Measurements from ENCODE around the gene PRKN. TPM values are rescaled to one million over a fixed set of nuclear protein-coding genes. Genes with fewer than 3 reads are reported as not detected.

PRKN gene
- polyA plus RNA-seq, 1 experiment = 0.71 TPM

DNA sequence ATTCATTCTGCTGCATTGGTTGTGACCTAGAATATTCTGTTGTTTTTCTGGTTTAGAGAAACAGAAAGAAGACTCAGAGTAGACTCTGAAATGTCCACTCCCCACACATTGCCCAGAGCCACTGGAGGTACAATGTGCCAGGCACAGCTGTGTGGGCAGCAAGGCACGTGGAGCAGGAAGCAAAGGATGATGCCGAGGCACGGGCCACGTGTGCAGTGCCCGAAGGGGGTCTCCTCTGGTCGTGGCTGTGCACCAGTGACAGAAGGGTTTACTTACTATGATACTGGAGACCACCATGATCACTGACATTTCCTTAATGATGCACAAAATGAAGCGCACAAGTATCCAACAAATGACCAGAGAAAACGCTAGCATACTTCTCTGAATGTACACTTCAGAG, 488.9 kb downstream of the PRKN start:
- POLR2A ChIA-PET = no interaction called here
- no peak overlapping the region for H3K4me3 ChIP-seq (ENCODE audit: low read depth, low read length)
- TF ChIP-seq, protein P1, sequence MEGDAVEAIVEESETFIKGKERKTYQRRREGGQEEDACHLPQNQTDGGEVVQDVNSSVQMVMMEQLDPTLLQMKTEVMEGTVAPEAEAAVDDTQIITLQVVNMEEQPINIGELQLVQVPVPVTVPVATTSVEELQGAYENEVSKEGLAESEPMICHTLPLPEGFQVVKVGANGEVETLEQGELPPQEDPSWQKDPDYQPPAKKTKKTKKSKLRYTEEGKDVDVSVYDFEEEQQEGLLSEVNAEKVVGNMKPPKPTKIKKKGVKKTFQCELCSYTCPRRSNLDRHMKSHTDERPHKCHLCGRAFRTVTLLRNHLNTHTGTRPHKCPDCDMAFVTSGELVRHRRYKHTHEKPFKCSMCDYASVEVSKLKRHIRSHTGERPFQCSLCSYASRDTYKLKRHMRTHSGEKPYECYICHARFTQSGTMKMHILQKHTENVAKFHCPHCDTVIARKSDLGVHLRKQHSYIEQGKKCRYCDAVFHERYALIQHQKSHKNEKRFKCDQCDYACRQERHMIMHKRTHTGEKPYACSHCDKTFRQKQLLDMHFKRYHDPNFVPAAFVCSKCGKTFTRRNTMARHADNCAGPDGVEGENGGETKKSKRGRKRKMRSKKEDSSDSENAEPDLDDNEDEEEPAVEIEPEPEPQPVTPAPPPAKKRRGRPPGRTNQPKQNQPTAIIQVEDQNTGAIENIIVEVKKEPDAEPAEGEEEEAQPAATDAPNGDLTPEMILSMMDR (IDR thresholded peaks at IDR 0.05; ENCODE audit: insufficient read depth, low read depth, low read length) = no peak
- CTCF ChIA-PET = no interaction called here
- H3K27me3 ChIP-seq (ENCODE audit: control insufficient read depth, insufficient read depth, low read length) = no peaks in the 10 kb centered on the region
- no peaks in the 10 kb centered on the region for H3K36me3 ChIP-seq (ENCODE audit: control insufficient read depth, insufficient read depth, low read length)
- DNase-seq (ENCODE audit: low read depth) = no peak

DNA sequence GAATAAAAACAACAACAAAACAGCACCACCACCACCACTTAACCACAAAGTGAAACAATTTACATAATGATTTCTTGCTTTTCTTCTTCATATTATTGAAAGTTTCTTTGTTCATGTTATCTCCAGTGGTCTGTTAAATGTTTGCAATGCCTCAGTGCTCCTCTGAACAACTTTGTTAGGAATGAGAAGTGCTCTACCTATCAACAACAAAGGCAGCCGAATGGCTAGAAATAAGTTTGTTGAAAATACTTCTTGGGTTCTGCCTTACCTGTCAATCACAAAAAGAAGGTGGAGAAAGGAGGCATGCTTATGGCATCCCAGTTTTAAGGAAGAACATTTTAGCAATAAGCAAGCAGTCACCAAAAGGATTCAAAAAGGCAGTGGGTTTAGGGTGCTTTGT, 490.2 kb downstream of the PRKN start:
- TF ChIP-seq, protein P1 (IDR thresholded peaks at IDR 0.05; ENCODE audit: insufficient read depth, low read depth, low read length) = no peak
- POLR2A ChIA-PET = no interaction called here
- CTCF ChIA-PET = no interaction called here

DNA sequence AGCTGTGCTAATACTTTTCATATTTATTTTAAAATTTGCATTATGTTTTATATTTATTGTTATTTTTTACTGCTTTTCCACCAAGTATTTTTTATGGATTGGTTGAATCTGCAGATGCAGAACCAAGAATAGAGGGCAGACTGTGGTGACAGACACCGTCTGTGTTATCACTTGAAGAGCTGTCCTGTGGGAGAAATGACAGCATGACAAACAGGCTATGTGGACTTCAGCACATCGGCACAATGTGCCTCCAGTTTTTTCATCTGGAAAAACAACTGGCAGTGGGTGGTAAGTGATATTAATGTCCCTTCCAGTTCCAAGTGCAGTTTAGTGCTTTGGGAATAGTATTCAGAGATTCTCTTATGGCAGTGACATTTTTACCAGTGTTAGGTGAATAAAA, 492.9 kb downstream of the PRKN start:
- ChIA-PET POLR2A (no interaction called here), CTCF (no interaction called here)
- Histone ChIP-seq H3K36me3 (ENCODE audit: control insufficient read depth, insufficient read depth, low read length) (no peaks in the 10 kb centered on the region), H3K27me3 (ENCODE audit: control insufficient read depth, insufficient read depth, low read length) (no peaks in the 10 kb centered on the region), H3K4me3 (ENCODE audit: low read depth, low read length) (no peak overlapping the region)
- DNase-seq (ENCODE audit: low read depth) = no peak
- TF ChIP-seq, protein P1 (IDR thresholded peaks at IDR 0.05; ENCODE audit: insufficient read depth, low read depth, low read length) = no peak

More for the DNA sequence above, 490.2 kb downstream of the PRKN start:
- DNase-seq (ENCODE audit: low read depth) = no peak
- no peaks in the 10 kb centered on the region for H3K36me3 ChIP-seq (ENCODE audit: control insufficient read depth, insufficient read depth, low read length)
- no peak overlapping the region for H3K4me3 ChIP-seq (ENCODE audit: low read depth, low read length)
- H3K27me3 ChIP-seq (ENCODE audit: control insufficient read depth, insufficient read depth, low read length) = no peaks in the 10 kb centered on the region

DNA sequence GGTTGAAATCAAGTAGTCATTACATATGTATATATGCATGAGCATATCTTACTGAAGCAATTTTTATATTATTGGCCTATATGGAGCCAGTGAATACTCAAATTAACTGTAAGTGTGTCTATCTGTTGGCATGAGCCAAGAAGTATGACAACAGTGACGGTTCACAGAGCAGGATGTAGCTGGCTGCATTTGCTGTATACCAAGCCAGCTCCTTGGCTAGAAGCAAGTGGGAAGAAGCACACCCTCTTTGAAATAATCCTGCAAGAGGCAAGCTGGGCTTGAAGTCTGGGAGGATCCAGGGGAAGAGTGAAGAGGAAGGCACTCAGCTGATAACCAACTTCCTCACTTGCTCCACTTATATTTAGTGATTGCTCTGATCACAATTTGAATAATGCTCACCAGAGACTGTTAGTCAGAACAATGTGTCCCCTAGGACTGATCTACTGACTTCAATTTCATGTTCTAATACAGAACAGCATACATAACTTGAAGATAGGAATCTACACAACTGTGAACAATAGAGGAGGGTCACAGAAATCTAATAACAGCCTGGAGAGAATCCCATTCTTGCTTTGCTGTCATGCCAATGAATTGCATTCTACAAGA, 497.3 kb downstream of the PRKN start:
- ChIA-PET CTCF (no interaction called here), POLR2A (no interaction called here)
- no peaks in the 10 kb centered on the region for H3K36me3 ChIP-seq (ENCODE audit: control insufficient read depth, insufficient read depth, low read length)
- no peak for DNase-seq (ENCODE audit: low read depth)
- TF ChIP-seq, protein P1 (IDR thresholded peaks at IDR 0.05; ENCODE audit: insufficient read depth, low read depth, low read length) = no peak
- no peaks in the 10 kb centered on the region for H3K27me3 ChIP-seq (ENCODE audit: control insufficient read depth, insufficient read depth, low read length)
- no peak overlapping the region for H3K4me3 ChIP-seq (ENCODE audit: low read depth, low read length)

DNA sequence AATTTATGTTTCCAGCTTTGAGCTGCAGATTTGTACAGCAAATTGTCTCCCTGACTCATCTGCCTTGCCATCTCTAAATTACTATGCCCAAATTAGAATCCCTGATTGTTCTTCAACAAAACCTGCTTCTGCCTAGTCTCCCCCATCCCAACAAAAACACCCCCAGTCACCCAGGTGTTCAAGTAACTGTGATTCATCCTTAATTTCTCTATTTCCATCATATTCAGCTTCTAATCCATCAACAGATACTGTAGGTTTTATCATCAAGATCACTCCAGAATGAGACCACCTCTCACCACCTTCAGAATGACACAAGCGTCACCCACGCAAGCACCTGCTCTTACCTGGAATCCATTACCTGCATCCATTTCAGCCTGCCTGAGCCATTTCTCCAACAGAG, 498.5 kb downstream of the PRKN start:
- TF ChIP-seq, protein P1 (IDR thresholded peaks at IDR 0.05; ENCODE audit: insufficient read depth, low read depth, low read length) = no peak
- Histone ChIP-seq H3K27me3 (ENCODE audit: control insufficient read depth, insufficient read depth, low read length) (no peaks in the 10 kb centered on the region), H3K4me3 (ENCODE audit: low read depth, low read length) (no peak overlapping the region), H3K36me3 (ENCODE audit: control insufficient read depth, insufficient read depth, low read length) (no peaks in the 10 kb centered on the region)
- CTCF ChIA-PET = no interaction called here
- DNase-seq (ENCODE audit: low read depth) = no peak
- POLR2A ChIA-PET = no interaction called here
